ENCODE data around the gene UGGT1. TPM values are rescaled to one million over a fixed set of nuclear protein-coding genes. Genes with fewer than 3 reads are reported as not detected.

Gene UGGT1
- total and polyA plus RNA-seq, 2 experiments from 2014 or later: 8.3 to 38.4 TPM

DNA sequence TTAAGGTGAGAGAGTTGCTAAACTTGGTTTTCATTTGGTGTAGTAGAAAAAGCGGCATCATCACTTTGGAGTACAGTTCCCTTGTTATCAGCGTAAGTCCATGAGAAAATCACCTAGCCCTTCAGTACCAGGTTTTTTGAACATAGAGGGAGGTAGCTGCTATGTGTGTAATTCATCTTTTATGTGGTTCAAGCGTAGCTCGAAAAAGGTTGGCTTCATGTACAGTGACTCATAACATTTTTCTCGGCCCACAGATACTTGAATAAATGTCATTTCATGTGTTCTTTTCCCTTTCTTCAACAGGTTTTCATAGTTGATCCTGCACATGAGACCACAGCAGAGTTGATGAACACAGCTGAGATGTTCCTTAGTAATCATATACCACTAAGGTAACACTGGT, 43.6 kb downstream of the UGGT1 start:
- no peaks in the 10 kb centered on the region for H3K9me3 ChIP-seq (ENCODE audit: low read depth)
- peaks cover 49% of the 10 kb centered on the region for H3K36me3 ChIP-seq
- H3K4me1 ChIP-seq (ENCODE audit: low read depth): no peaks in the 10 kb centered on the region
- H3K4me3 ChIP-seq: no peak overlapping the region
- H3K27ac ChIP-seq: no peak overlapping the region
- TF ChIP-seq, protein P1, sequence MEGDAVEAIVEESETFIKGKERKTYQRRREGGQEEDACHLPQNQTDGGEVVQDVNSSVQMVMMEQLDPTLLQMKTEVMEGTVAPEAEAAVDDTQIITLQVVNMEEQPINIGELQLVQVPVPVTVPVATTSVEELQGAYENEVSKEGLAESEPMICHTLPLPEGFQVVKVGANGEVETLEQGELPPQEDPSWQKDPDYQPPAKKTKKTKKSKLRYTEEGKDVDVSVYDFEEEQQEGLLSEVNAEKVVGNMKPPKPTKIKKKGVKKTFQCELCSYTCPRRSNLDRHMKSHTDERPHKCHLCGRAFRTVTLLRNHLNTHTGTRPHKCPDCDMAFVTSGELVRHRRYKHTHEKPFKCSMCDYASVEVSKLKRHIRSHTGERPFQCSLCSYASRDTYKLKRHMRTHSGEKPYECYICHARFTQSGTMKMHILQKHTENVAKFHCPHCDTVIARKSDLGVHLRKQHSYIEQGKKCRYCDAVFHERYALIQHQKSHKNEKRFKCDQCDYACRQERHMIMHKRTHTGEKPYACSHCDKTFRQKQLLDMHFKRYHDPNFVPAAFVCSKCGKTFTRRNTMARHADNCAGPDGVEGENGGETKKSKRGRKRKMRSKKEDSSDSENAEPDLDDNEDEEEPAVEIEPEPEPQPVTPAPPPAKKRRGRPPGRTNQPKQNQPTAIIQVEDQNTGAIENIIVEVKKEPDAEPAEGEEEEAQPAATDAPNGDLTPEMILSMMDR (IDR thresholded peaks at IDR 0.05; ENCODE audit: low read depth, low read length): no peak
- no peaks in the 10 kb centered on the region for H3K27me3 ChIP-seq
- DNase-seq (ENCODE audit: low read depth in 1 of 2, low spot score in 1 of 2): no peak

DNA sequence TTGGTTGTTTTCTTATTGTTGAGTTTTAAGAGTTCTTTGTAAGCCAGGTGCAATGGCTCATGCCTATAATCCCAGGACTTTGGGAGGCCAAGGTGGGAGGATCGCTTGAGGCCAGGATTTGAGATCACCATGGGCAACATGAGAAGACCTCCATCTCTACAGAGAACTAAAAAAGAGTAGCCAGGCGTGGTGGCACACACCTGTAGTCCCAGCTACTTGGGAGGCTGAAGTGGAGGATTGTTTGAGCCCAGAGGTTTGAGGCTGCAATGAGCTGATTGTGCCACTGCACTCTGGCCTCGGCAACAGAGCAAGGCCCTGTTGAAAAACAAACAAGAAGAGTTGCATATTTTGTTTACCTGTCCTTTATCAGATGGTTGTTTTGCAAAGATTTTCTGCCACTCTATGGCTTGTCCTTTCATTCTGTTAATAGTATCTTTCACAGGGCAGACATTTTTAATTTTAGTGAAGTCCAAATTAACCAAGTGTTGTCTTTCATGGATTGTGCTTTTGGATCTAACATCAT, 46.2 kb downstream of the UGGT1 start:
- H3K27ac ChIP-seq: no peak overlapping the region
- peaks cover 50% of the 10 kb centered on the region for H3K36me3 ChIP-seq
- no peaks in the 10 kb centered on the region for H3K4me1 ChIP-seq (ENCODE audit: low read depth)
- TF ChIP-seq, protein P1 (IDR thresholded peaks at IDR 0.05; ENCODE audit: low read depth, low read length): no peak
- no peaks in the 10 kb centered on the region for H3K9me3 ChIP-seq (ENCODE audit: low read depth)
- H3K4me3 ChIP-seq: no peak overlapping the region
- DNase-seq (ENCODE audit: low read depth in 1 of 2, low spot score in 1 of 2): no peak
- no peaks in the 10 kb centered on the region for H3K27me3 ChIP-seq

DNA sequence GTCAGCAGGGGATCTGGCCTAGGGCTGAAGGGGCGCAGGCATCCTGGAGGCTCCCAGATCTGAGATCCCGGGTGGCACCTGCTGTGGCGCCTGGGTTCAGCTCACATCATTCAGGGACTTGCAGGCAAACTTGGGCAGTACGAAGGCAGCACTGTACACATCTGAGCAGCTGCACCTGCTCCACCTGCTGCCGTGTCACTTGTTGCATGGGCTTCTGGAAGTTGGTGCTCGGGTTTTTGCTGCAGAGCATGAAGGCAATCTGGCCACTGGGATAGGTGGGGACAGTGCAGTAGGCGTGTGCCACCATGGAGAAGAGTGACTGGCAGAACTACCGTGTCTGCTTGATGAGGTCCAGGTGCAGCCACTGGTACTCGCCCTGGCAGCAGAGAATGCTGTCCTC, 48.6 kb downstream of the UGGT1 start:
- Histone ChIP-seq H3K4me3 (no peak overlapping the region), H3K4me1 (ENCODE audit: low read depth) (no peaks in the 10 kb centered on the region), H3K27me3 (no peaks in the 10 kb centered on the region), H3K36me3 (peaks cover 47% of the 10 kb centered on the region), H3K27ac (no peak overlapping the region), H3K9me3 (ENCODE audit: low read depth) (no peaks in the 10 kb centered on the region)
- TF ChIP-seq, protein P1 (IDR thresholded peaks at IDR 0.05; ENCODE audit: low read depth, low read length): no peak
- no peak for DNase-seq (ENCODE audit: low read depth in 1 of 2, low spot score in 1 of 2)

DNA sequence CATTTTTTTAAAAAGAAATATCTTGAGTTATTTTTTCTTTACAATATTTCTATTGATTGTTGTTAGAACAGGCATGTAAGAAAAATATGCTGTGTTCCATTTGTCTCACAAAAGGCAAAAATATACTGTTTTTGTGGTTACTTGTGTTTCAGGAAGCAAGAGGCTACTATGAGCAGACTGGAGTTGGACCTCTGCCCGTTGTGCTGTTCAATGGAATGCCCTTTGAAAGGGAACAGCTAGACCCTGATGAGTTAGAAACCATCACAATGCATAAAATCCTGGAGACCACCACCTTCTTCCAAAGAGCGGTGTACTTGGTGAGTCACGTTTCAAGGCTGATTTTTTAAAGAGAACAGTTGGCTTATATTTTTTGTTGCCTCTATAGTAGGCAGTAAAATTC, 54.7 kb downstream of the UGGT1 start:
- no peak overlapping the region for H3K27ac ChIP-seq
- DNase-seq (ENCODE audit: low read depth in 1 of 2, low spot score in 1 of 2): peak in 1 of 2 donors; percentile 48
- H3K27me3 ChIP-seq: no peaks in the 10 kb centered on the region
- TF ChIP-seq, protein P1 (IDR thresholded peaks at IDR 0.05; ENCODE audit: low read depth, low read length): no peak
- H3K4me1 ChIP-seq (ENCODE audit: low read depth): no peaks in the 10 kb centered on the region
- H3K9me3 ChIP-seq (ENCODE audit: low read depth): no peaks in the 10 kb centered on the region
- H3K36me3 ChIP-seq: peaks cover 27% of the 10 kb centered on the region
- H3K4me3 ChIP-seq: no peak overlapping the region

DNA sequence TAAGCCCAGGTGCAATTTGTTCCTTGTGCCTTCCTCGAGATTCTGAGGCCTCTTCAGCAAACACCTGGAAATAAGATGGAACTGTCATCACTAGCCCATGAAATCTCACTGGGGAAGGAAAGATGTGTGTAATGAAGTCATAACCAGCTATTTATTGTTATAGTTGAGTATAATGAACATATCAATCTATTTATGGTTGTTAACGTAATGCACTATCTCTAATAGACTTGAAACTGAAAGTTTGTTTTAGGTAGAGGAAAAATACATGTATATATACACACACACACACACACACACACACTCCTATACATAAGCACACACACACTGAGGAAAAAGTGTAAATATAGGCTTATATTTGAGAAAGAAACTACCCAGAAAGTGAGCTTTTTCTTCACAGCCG, 62.8 kb downstream of the UGGT1 start:
- no peak for DNase-seq (ENCODE audit: low read depth in 1 of 2, low spot score in 1 of 2)
- TF ChIP-seq, protein P1 (IDR thresholded peaks at IDR 0.05; ENCODE audit: low read depth, low read length): no peak
- no peaks in the 10 kb centered on the region for H3K9me3 ChIP-seq (ENCODE audit: low read depth)
- peak overlapping the region; percentile 65 for H3K27ac ChIP-seq
- peaks cover 10% of the 10 kb centered on the region for H3K36me3 ChIP-seq
- no peaks in the 10 kb centered on the region for H3K27me3 ChIP-seq
- H3K4me3 ChIP-seq: no peak overlapping the region
- H3K4me1 ChIP-seq (ENCODE audit: low read depth): peaks cover 31% of the 10 kb centered on the region

Measured in cardiac muscle cell (in vitro differentiated cells and primary cell).